ENCODE measurements around the gene AFF3. TPM values are rescaled to one million over a fixed set of nuclear protein-coding genes. Genes with fewer than 3 reads are reported as not detected.

The AFF3 gene
- total and polyA plus RNA-seq, 2 of the 8 experiments (the other 6 are each of a cell fraction or from before 2014, with no cell fraction given), result 0.27 to 3.0 TPM

- FAIRE-seq, result no peak
- no peak overlapping the region for H3K14ac ChIP-seq (ENCODE audit: insufficient read length)
- no peak for TF ChIP-seq SP1 (IDR thresholded peaks at IDR 0.05; ENCODE audit: low read depth, low read length)
- TF ChIP-seq SP4 (IDR thresholded peaks at IDR 0.05; ENCODE audit: low read length), result no peak
- TF ChIP-seq GABPA (IDR thresholded peaks at IDR 0.05; ENCODE audit: borderline replicate concordance, insufficient read depth, low read length), result no peak
- no peak for TF ChIP-seq ATF2 (IDR thresholded peaks at IDR 0.05; ENCODE audit: low read length)
- no peak for TF ChIP-seq TAF1 (IDR thresholded peaks at IDR 0.05; ENCODE audit: low read depth, low read length)
- TF ChIP-seq CTCF (IDR thresholded peaks at IDR 0.05; ENCODE audit: control extremely low read depth in 1 of 3, insufficient read depth in 1 of 3, low read depth in 1 of 3, low read length in 3 of 3), result no peak
- TF ChIP-seq NRF1 (IDR thresholded peaks at IDR 0.05; ENCODE audit: low read depth, low read length), result no peak
- TF ChIP-seq BRCA1 (IDR thresholded peaks at IDR 0.05; ENCODE audit: low read depth, low read length), result no peak
- no peak for TF ChIP-seq RAD21 (IDR thresholded peaks at IDR 0.05 in 1 of 2, conservative IDR thresholded peaks at IDR 0.05 in 1 of 2; ENCODE audit: low read depth in 2 of 2, low read length in 2 of 2)
- no peak for TF ChIP-seq EGR1 (IDR thresholded peaks at IDR 0.05; ENCODE audit: borderline replicate concordance, low read depth, low read length)
Observed at GRCh38 chr2:100068395-100068794, 74.0 kb downstream of the AFF3 start.

More at GRCh38 chr2:100068395-100068794, 74.0 kb downstream of the AFF3 start:
- CTCF ChIA-PET (ENCODE audit: partially characterized antibody), result interaction anchor here (0.8 to 1.1 kb wide), 2 partner anchors 38 to 194 kb away, joined by 3 read pairs; no protein-coding TSS in a partner anchor
- H4K91ac ChIP-seq (replicated peaks; ENCODE audit: insufficient read length, low read length), result no peak overlapping the region
- H3K4me1 ChIP-seq (replicated peaks in 1 of 4; ENCODE audit: control insufficient read depth in 3 of 4, insufficient read depth in 4 of 4, low read length in 3 of 4), result no peaks in the 10 kb centered on the region
- no peak overlapping the region for H3K4me3 ChIP-seq (ENCODE audit: extremely low read depth in 1 of 4, insufficient read depth in 2 of 4, low read depth in 3 of 4, low read length in 4 of 4)
- no peak overlapping the region for H3K18ac ChIP-seq (ENCODE audit: extremely low read depth, low read length)
- no peak overlapping the region for H2AFZ ChIP-seq (ENCODE audit: low read length)
- POLR2A ChIA-PET (ENCODE audit: partially characterized antibody), result no interaction called here
- no peak overlapping the region for H2AK5ac ChIP-seq (ENCODE audit: low read depth, low read length)
- no peaks in the 10 kb centered on the region; a peak in 1 of 7 replicates for H3K27me3 ChIP-seq (replicated peaks in 1 of 4; ENCODE audit: control insufficient read depth in 3 of 4, extremely low read depth in 1 of 4, insufficient read depth in 3 of 4, low read length in 3 of 4)
- no peaks in the 10 kb centered on the region for H3K23me2 ChIP-seq (ENCODE audit: low read depth, low read length)
- no peaks in the 10 kb centered on the region for H3K36me3 ChIP-seq (ENCODE audit: control insufficient read depth in 2 of 4, insufficient read depth in 4 of 4, low read length in 3 of 4)
- no peaks in the 10 kb centered on the region for H3K79me2 ChIP-seq (ENCODE audit: control insufficient read depth in 1 of 2, insufficient read depth in 2 of 2, low read length in 2 of 2)
- no peak overlapping the region for H2BK15ac ChIP-seq (ENCODE audit: low read length)
- H4K5ac ChIP-seq (ENCODE audit: insufficient read length, low read depth, low read length), result no peak overlapping the region
- H3K4me2 ChIP-seq (ENCODE audit: insufficient read depth in 1 of 2, low read depth in 2 of 2, low read length in 2 of 2), result no peak overlapping the region
- no peak overlapping the region for H3K27ac ChIP-seq (ENCODE audit: low read depth, low read length)
- no peak overlapping the region for H3K56ac ChIP-seq (replicated peaks; ENCODE audit: insufficient read length, low read depth, low read length)
- no peaks in the 10 kb centered on the region for H3K79me1 ChIP-seq (ENCODE audit: low read depth, low read length)
- H4K20me1 ChIP-seq (replicated peaks in 1 of 2; ENCODE audit: control insufficient read depth in 1 of 2, insufficient read depth in 2 of 2, low read length in 2 of 2), result no peaks in the 10 kb centered on the region
- no peaks in the 10 kb centered on the region; a peak in 1 of 4 replicates for H3K9me3 ChIP-seq (ENCODE audit: insufficient read depth in 2 of 2, low read depth in 1 of 2, low read length in 1 of 2)
- H3K4ac ChIP-seq (replicated peaks; ENCODE audit: insufficient read length, low read depth, low read length), result no peak overlapping the region
- H2BK20ac ChIP-seq (ENCODE audit: low read length), result no peak overlapping the region
- H4K8ac ChIP-seq (ENCODE audit: extremely low read depth, insufficient read depth, low read length), result no peak overlapping the region
- no peak overlapping the region for H2BK12ac ChIP-seq (ENCODE audit: low read depth, low read length)
- no peak overlapping the region for H2BK5ac ChIP-seq (ENCODE audit: low read depth, low read length)
- no peak for DNase-seq (ENCODE audit: low read depth in 1 of 2, low spot score in 2 of 2)
- 89% methylated on average over 4 of the region's 4 CpGs; no CpG with 5 or more reads in 1 of the 2 experiments for WGBS, 2 experiments (ENCODE audit: extremely low coverage in 1 of 2, insufficient coverage in 1 of 2, insufficient read length in 1 of 2, insufficient replicate concordance in 2 of 2, low coverage in 1 of 2, low lambda C conversion rate in 2 of 2, missing lambda C conversion rate in 1 of 2)
- H2BK120ac ChIP-seq (replicated peaks; ENCODE audit: low read depth, low read length), result no peak overlapping the region
- H3K9ac ChIP-seq (replicated peaks in 1 of 4; ENCODE audit: extremely low read depth in 1 of 4, low read depth in 3 of 4, low read length in 3 of 4), result no peak overlapping the region
- no peak overlapping the region for H3K23ac ChIP-seq (ENCODE audit: insufficient read length)
